HCT116 (cell line): Measurements from ENCODE around the gene OIT3. TPM values are rescaled to one million over a fixed set of nuclear protein-coding genes. Genes with fewer than 3 reads are reported as not detected.

Source experiments
- ATAC-seq: fragments of 200-7000 bp; cut with Tn5 transposase; 2 replicates; pipeline ENCODE4 v1.9.1; 2020; ENCODE audit warnings: mild to moderate bottlenecking, moderate library complexity
- BruUV-seq: library from RNA; stranded (reverse); fragments of 400-500 nt; replicated peaks from 2 replicates; lab custom pipeline; 2021; lab: Mats Ljungman, UMichigan
- CTCF ChIA-PET: fragments of 300-600 bp; sonication (Branson Sonifier 250); formaldehyde crosslinking; loops from one replicate; lab custom pipeline; 2021; ENCODE audit warnings: antibody characterized with exemption; lab: Charles Lee
- POLR2A ChIA-PET: fragments of 300-600, 350-600 bp; sonication (Branson Sonifier 250); formaldehyde crosslinking; loops from one replicate; lab custom pipeline; 2021; ENCODE audit warnings: antibody characterized with exemption; lab: Charles Lee
- RAD21 ChIA-PET, 2 experiments: fragments of 300-600 bp; sonication (Branson Sonifier 250); formaldehyde crosslinking; loops; one replicate each; lab custom pipeline; 2023; ENCODE audit warnings: low total read pairs in 2 of 2; ENCODE audit not compliant: uncharacterized antibody in 2 of 2, unreplicated experiment in 2 of 2, low non-redundant PET in 1 of 2; lab: Charles Lee
- DNase-seq: peaks from one replicate; pipeline ENCODE4 v3.0.0-alpha.2; 2010; ENCODE audit warnings: low read depth, low spot score
- H2AFZ ChIP-seq: fragments of 200-600 bp; shearing (Covaris generic), sonication (generic); 2 replicates; pipeline ENCODE4 v1.6.1; 2017; ENCODE audit warnings: low read depth, mixed run types, mixed read lengths, antibody characterized with exemption, low read length; ENCODE audit not compliant: poor library complexity, severe bottlenecking
- H3K27ac ChIP-seq: 2 replicates; pipeline ENCODE4 v1.5.1; 2012; ENCODE audit warnings: low read depth, low read length
- H3K27me3 ChIP-seq: fragments of 200-600 bp; sonication (generic); 2 replicates; pipeline ENCODE4 v1.6.1; 2016; ENCODE audit warnings: mixed run types, low read length, mixed read lengths; ENCODE audit not compliant: insufficient read depth
- H3K36me3 ChIP-seq, 2 experiments: fragments of 200-500 bp in 1 of 2; fragments of 200-600 bp in 1 of 2; sonication (Bioruptor generic) in 1 of 2; sonication (generic) in 1 of 2; 2 replicates each; pipeline versions ENCODE4 v1.5.1 to v1.6.1; 2014 to 2016; ENCODE audit warnings: low read length in 2 of 2, inconsistent platforms in 1 of 2, mixed read lengths in 1 of 2, mixed run types in 1 of 2; ENCODE audit not compliant: insufficient read depth in 2 of 2, control insufficient read depth in 1 of 2
- H3K4me1 ChIP-seq, 2 experiments: fragments of 200-600 bp in 1 of 2; sonication (generic) in 1 of 2; 2 replicates each; pipeline versions ENCODE4 v1.5.1 to v1.6.1; 2012 to 2017; ENCODE audit warnings: low read length in 2 of 2, inconsistent platforms in 1 of 2, mild to moderate bottlenecking in 1 of 2, mixed read lengths in 1 of 2, mixed run types in 1 of 2, moderate library complexity in 1 of 2; ENCODE audit not compliant: insufficient read depth in 2 of 2, control insufficient read depth in 1 of 2
- H3K4me2 ChIP-seq: fragments of 200-600 bp; sonication (generic); 2 replicates; pipeline ENCODE4 v1.6.1; 2017; ENCODE audit warnings: mixed run types, low read length, mixed read lengths
- H3K4me3 ChIP-seq, 2 experiments: fragments of 200-600 bp in 1 of 2; sonication (generic) in 1 of 2; replicated peaks in 1 of 2; 2 replicates each; pipeline ENCODE4 v1.5.1; 2011 to 2016; ENCODE audit warnings: low read length in 2 of 2, control low read depth in 1 of 2, low read depth in 1 of 2, mild to moderate bottlenecking in 1 of 2, mixed read lengths in 1 of 2, mixed run types in 1 of 2
- H3K79me2 ChIP-seq: fragments of 200-600 bp; sonication (generic); 2 replicates; pipeline ENCODE4 v1.6.1; 2017; ENCODE audit warnings: mild to moderate bottlenecking, mixed run types, low read length, moderate library complexity, mixed read lengths; ENCODE audit not compliant: insufficient read depth
- H3K9ac ChIP-seq: fragments of 200-600 bp; sonication (generic); 2 replicates; pipeline ENCODE4 v1.6.1; 2016; ENCODE audit warnings: low read length, mixed read lengths
- H3K9me2 ChIP-seq: fragments of 200-600 bp; sonication (generic), shearing (Covaris generic); 2 replicates; pipeline ENCODE4 v1.6.1; 2017; ENCODE audit warnings: mixed run types, mild to moderate bottlenecking, moderate library complexity; ENCODE audit not compliant: insufficient read depth
- H3K9me3 ChIP-seq, 2 experiments: fragments of 200-500 bp in 1 of 2; fragments of 200-600 bp in 1 of 2; sonication (Bioruptor generic) in 1 of 2; sonication (generic) in 1 of 2; 2 replicates each; pipeline ENCODE4 v1.6.1; 2014 to 2017; ENCODE audit warnings: low read length in 2 of 2, mixed read lengths in 2 of 2, inconsistent platforms in 1 of 2, low read depth in 1 of 2, mild to moderate bottlenecking in 1 of 2, mixed run types in 1 of 2, moderate library complexity in 1 of 2; ENCODE audit not compliant: control insufficient read depth in 1 of 2, insufficient read depth in 1 of 2
- H4K20me1 ChIP-seq: fragments of 200-600 bp; sonication (generic), shearing (Covaris generic); 2 replicates; pipeline ENCODE4 v1.6.1; 2017; ENCODE audit warnings: mixed run types, mild to moderate bottlenecking, moderate library complexity; ENCODE audit not compliant: insufficient read depth
- CTCF ChIP-seq, 3 experiments: fragments of 200-600 bp in 1 of 3; sonication (generic) in 1 of 3; IDR thresholded peaks in 2 of 3; conservative IDR thresholded peaks in 1 of 3; 2 replicates each; pipeline ENCODE4 v1.5.1; 2012 to 2017; ENCODE audit warnings: low read depth in 2 of 3, low read length in 2 of 3, antibody characterized with exemption in 1 of 3, borderline replicate concordance in 1 of 3, control low read depth in 1 of 3, mild to moderate bottlenecking in 1 of 3, mixed read lengths in 1 of 3, mixed run types in 1 of 3, moderate library complexity in 1 of 3; ENCODE audit not compliant: insufficient read depth in 1 of 3
- EGR1 ChIP-seq: IDR thresholded peaks from 2 replicates; pipeline ENCODE4 v1.6.1; 2012; ENCODE audit warnings: low read depth
- ELF1 ChIP-seq: IDR thresholded peaks from 2 replicates; pipeline ENCODE4 v1.6.1; 2012; ENCODE audit warnings: low read depth, borderline replicate concordance
- POLR2A ChIP-seq: IDR thresholded peaks from 2 replicates; pipeline ENCODE4 v1.7.0; 2011; ENCODE audit warnings: borderline replicate concordance; ENCODE audit not compliant: insufficient read depth, insufficient read length; ENCODE audit errors: extremely low read depth
- POLR2AphosphoS5 ChIP-seq: IDR thresholded peaks from 2 replicates; pipeline ENCODE4 v1.6.1; 2011; ENCODE audit warnings: mild to moderate bottlenecking, low read depth, low read length, moderate library complexity
- REST ChIP-seq: IDR thresholded peaks from 2 replicates; pipeline ENCODE4 v1.6.1; 2012; ENCODE audit warnings: low read depth
- SIN3A ChIP-seq: IDR thresholded peaks from 2 replicates; pipeline ENCODE4 v1.6.1; 2012; ENCODE audit warnings: low read depth
- SP1 ChIP-seq: IDR thresholded peaks from 2 replicates; pipeline ENCODE4 v1.6.1; 2012; ENCODE audit warnings: low read depth
- ZFX ChIP-seq: fragments of 450-650 bp; IDR thresholded peaks from 2 replicates; pipeline ENCODE4 v1.6.1; 2017
- intact Hi-C: fragments of 100-400 bp; cut with micrococcal nuclease; formaldehyde crosslinking; loops from 2 replicates; pipeline ENCODE4 v1.10.0; 2022
- total RNA-seq: library from RNA; stranded (reverse); gene quantifications from one replicate; pipeline ENCODE4 v1.2.1, GENCODE V29; 2021; ENCODE audit not compliant: unreplicated experiment

The OIT3 gene
- total RNA-seq, 1 experiment from 2014 or later: not detected

- no peak for TF ChIP-seq SP1
- TF ChIP-seq ZFX: no peak
- no peak for TF ChIP-seq POLR2AphosphoS5
- TF ChIP-seq POLR2A: no peak
- no peak for TF ChIP-seq EGR1
Measured at GRCh38 chr10:72887043-72887442, 6.5 kb upstream of the OIT3 start (continued).

GRCh38 chr10:72888151-72888638 is 5.3 kb upstream of the OIT3 start:
- Histone ChIP-seq H4K20me1 (no peaks in the 10 kb centered on the region), H2AFZ (no peak overlapping the region), H3K9ac (no peak overlapping the region), H3K4me3 (no peak overlapping the region), H3K36me3 (0 out of 4 replicates have a peak, but pooled peaks cover 0 to 2% of the 10 kb centered on the region in 2 experiments), H3K4me2 (no peak overlapping the region), H3K79me2 (no peaks in the 10 kb centered on the region), H3K4me1 (no peaks in the 10 kb centered on the region), H3K27ac (no peak overlapping the region), H3K27me3 (no peaks in the 10 kb centered on the region), H3K9me2 (no peaks in the 10 kb centered on the region), H3K9me3 (no peaks in the 10 kb centered on the region)
- TF ChIP-seq SP1: no peak
- no peak for TF ChIP-seq REST
- TF ChIP-seq ELF1: no peak
- TF ChIP-seq CTCF (IDR thresholded peaks at IDR 0.05 in 2 of 3, conservative IDR thresholded peaks at IDR 0.05 in 1 of 3; ENCODE audit: borderline replicate concordance in 1 of 3, insufficient read depth in 1 of 3, low read depth in 2 of 3, low read length in 2 of 3): no peak
- no peak for TF ChIP-seq EGR1
- TF ChIP-seq SIN3A: no peak
- TF ChIP-seq POLR2AphosphoS5: no peak
- ChIA-PET CTCF (no interaction called here), RAD21 (no interaction called here), POLR2A (interaction anchor here (0.6 kb wide), 1 partner anchor 15 kb away, joined by 5 read pairs; no protein-coding TSS in a partner anchor)
- ATAC-seq: no peak
- intact Hi-C loops: no loop called here
- no TSS peak for BruUV-seq
- DNase-seq: no peak
